Fibroblast of lung (primary cell): ENCODE results near the gene C20orf204. TPM values are rescaled to one million over a fixed set of nuclear protein-coding genes. Genes with fewer than 3 reads are reported as not detected.

Experiments used
- DNase-seq, 2 donors: peaks; one replicate each; pipeline versions ENCODE4 v3.0.0 to v3.0.0-alpha.2; 2010; ENCODE audit warnings: low read depth in 2 of 2
- H2AFZ ChIP-seq: 2 replicates; pipeline ENCODE4 v1.5.1; 2012; ENCODE audit warnings: low read length, control low read depth, inconsistent platforms
- H3K27ac ChIP-seq: 2 replicates; pipeline ENCODE4 v1.5.1; 2011; ENCODE audit warnings: low read length, control low read depth; ENCODE audit not compliant: insufficient read depth
- H3K27me3 ChIP-seq: 2 replicates; pipeline ENCODE4 v1.5.1; 2011; ENCODE audit warnings: mild to moderate bottlenecking, low read length; ENCODE audit not compliant: control insufficient read depth, insufficient read depth
- H3K36me3 ChIP-seq: 2 replicates; pipeline ENCODE4 v1.5.1; 2011; ENCODE audit warnings: low read length; ENCODE audit not compliant: control insufficient read depth, insufficient read depth
- H3K4me1 ChIP-seq: 2 replicates; pipeline ENCODE4 v1.5.1; 2011; ENCODE audit warnings: low read length; ENCODE audit not compliant: control insufficient read depth, insufficient read depth; ENCODE audit errors: extremely low read depth
- H3K4me2 ChIP-seq: 2 replicates; pipeline ENCODE4 v1.5.1; 2011; ENCODE audit warnings: low read length, control low read depth; ENCODE audit not compliant: insufficient read depth; ENCODE audit errors: extremely low read depth
- H3K4me3 ChIP-seq, 4 experiments: fragments of 200-600 bp in 1 of 4; sonication (generic) in 1 of 4; replicated peaks in 1 of 4; 2 replicates each; pipeline ENCODE4 v1.5.1; 2011 to 2016; ENCODE audit warnings: low read length in 4 of 4, low read depth in 3 of 4, mild to moderate bottlenecking in 3 of 4, control low read depth in 2 of 4, inconsistent platforms in 1 of 4, mixed read lengths in 1 of 4; ENCODE audit not compliant: insufficient read depth in 1 of 4; ENCODE audit errors: control extremely low read depth in 1 of 4
- H3K79me2 ChIP-seq: 2 replicates; pipeline ENCODE4 v1.5.1; 2012; ENCODE audit warnings: mild to moderate bottlenecking, low read length, inconsistent platforms; ENCODE audit not compliant: control insufficient read depth, insufficient read depth
- H3K9ac ChIP-seq: 2 replicates; pipeline ENCODE4 v1.5.1; 2011; ENCODE audit warnings: mild to moderate bottlenecking, low read length, control low read depth; ENCODE audit not compliant: insufficient read depth
- H3K9me3 ChIP-seq: 2 replicates; pipeline ENCODE4 v1.5.1; 2012; ENCODE audit warnings: low read depth, low read length; ENCODE audit not compliant: control insufficient read depth, insufficient read depth
- H4K20me1 ChIP-seq: 2 replicates; pipeline ENCODE4 v1.5.1; 2011; ENCODE audit warnings: low read length; ENCODE audit not compliant: control insufficient read depth, insufficient read depth; ENCODE audit errors: extremely low read depth
- CTCF ChIP-seq, 2 donors: IDR thresholded peaks in 1 of 2; conservative IDR thresholded peaks in 1 of 2; 1 replicate in 1 of 2; 2 replicates in 1 of 2; pipeline ENCODE4 v1.5.1; 2011 to 2012; ENCODE audit warnings: low read length in 2 of 2, control low read depth in 1 of 2, inconsistent platforms in 1 of 2, low read depth in 1 of 2, mild to moderate bottlenecking in 1 of 2
- EZH2 ChIP-seq: IDR thresholded peaks from 2 replicates; pipeline ENCODE4 v1.5.1; 2012; ENCODE audit warnings: low read length, control low read depth, mild to moderate bottlenecking; ENCODE audit errors: missing control alignments
- polyA minus RNA-seq: library from RNA; depleted of rRNA, polyadenylated mRNA; stranded (reverse); fragments of >200 nt; gene quantifications from 2 replicates; pipeline ENCODE4 v1.2.3, GENCODE V29; 2011; ENCODE audit warnings: low replicate concordance
- polyA plus RNA-seq, 2 donors: library from polyadenylated mRNA; depleted of rRNA in 1 of 2; stranded (reverse) in 1 of 2; unstranded in 1 of 2; fragments of >200 nt; gene quantifications; 2 replicates each; pipeline ENCODE4 v1.2.1, GENCODE V29; 2011 to 2012; ENCODE audit warnings: missing spikeins in 1 of 2
- total RNA-seq: library from RNA; depleted of rRNA; stranded (reverse); fragments of >200 nt; gene quantifications from 2 replicates; pipeline ENCODE4 v1.2.1, GENCODE V29; 2014

C20orf204 gene
- total RNA-seq (0.26 and 0.66 TPM in 2 replicates), polyA plus RNA-seq (0.02 TPM in 2 replicates), polyA minus RNA-seq (0.19 TPM in 1 of 2 replicates, not detected in the other)
- 0.13 TPM in 1 of 2 replicates, not detected in the other for polyA plus RNA-seq (2012)

GRCh38 chr20:64035933-64036345 is at the start of gene C20orf204:
Gene C20orf204, plus strand, starts transcription at chr20:64036182. Its CDS starts 142 bp downstream, at chr20:64036324.
- Histone ChIP-seq H2AFZ (no peak within 1 kb of the TSS), H3K9ac (no peak within 1 kb of the TSS), H3K4me2 (no peak within 1 kb of the TSS), H3K9me3 (no peaks in the 10 kb centered on the region), H3K4me1 (no peaks in the 10 kb centered on the region), H4K20me1 (no peaks in the 10 kb centered on the region), H3K27ac (no peak within 1 kb of the TSS), H3K4me3 (no peak within 1 kb of the TSS), H3K36me3 (peaks cover 13% of the 10 kb centered on the region), H3K27me3 (peaks cover 11% of the 10 kb centered on the region), H3K79me2 (no peaks in the 10 kb centered on the region)
- TF ChIP-seq EZH2 (no peak), CTCF (conservative IDR thresholded peaks at IDR 0.05 in 1 of 2, IDR thresholded peaks at IDR 0.05 in 1 of 2; ENCODE audit: low read depth in 1 of 2, low read length in 2 of 2) (no peak)
- DNase-seq = no peak

GRCh38 chr20:64000906-64001305 is 35.1 kb upstream of the C20orf204 start:
- Histone ChIP-seq H3K27ac (no peak overlapping the region), H3K9ac (no peak overlapping the region), H3K4me3 (no peak overlapping the region), H3K27me3 (no peaks in the 10 kb centered on the region), H3K4me2 (no peak overlapping the region), H4K20me1 (no peaks in the 10 kb centered on the region), H2AFZ (no peak overlapping the region), H3K36me3 (peaks cover 15% of the 10 kb centered on the region), H3K79me2 (no peaks in the 10 kb centered on the region), H3K9me3 (no peaks in the 10 kb centered on the region), H3K4me1 (peaks cover 3% of the 10 kb centered on the region)
- DNase-seq = peak in 1 of 2 donors; percentile 8
- no peak for TF ChIP-seq EZH2
- TF ChIP-seq CTCF (conservative IDR thresholded peaks at IDR 0.05 in 1 of 2, IDR thresholded peaks at IDR 0.05 in 1 of 2; ENCODE audit: low read depth in 1 of 2, low read length in 2 of 2) = no peak

GRCh38 chr20:64001607-64002011 is 34.4 kb upstream of the C20orf204 start:
- Histone ChIP-seq H3K4me2 (no peak overlapping the region), H3K27ac (no peak overlapping the region), H3K79me2 (no peaks in the 10 kb centered on the region), H4K20me1 (no peaks in the 10 kb centered on the region), H3K4me1 (peaks cover 3% of the 10 kb centered on the region), H3K9me3 (no peaks in the 10 kb centered on the region), H3K9ac (no peak overlapping the region), H3K36me3 (peaks cover 18% of the 10 kb centered on the region), H3K4me3 (no peak overlapping the region), H2AFZ (no peak overlapping the region), H3K27me3 (no peaks in the 10 kb centered on the region)
- peak in 1 of 2 donors; percentile 54 for DNase-seq
- no peak for TF ChIP-seq CTCF (conservative IDR thresholded peaks at IDR 0.05 in 1 of 2, IDR thresholded peaks at IDR 0.05 in 1 of 2; ENCODE audit: low read depth in 1 of 2, low read length in 2 of 2)
- no peak for TF ChIP-seq EZH2
